ENCODE results near the gene IREB2. TPM values are rescaled to one million over a fixed set of nuclear protein-coding genes. Genes with fewer than 3 reads are reported as not detected.

The IREB2 gene
- total RNA-seq, 1 experiment from 2014 or later, result 89.5 TPM

GRCh38 chr15:78420220-78420619 is 17.8 kb upstream of the IREB2 start (continued):
- no peak for TF ChIP-seq AR (CRISPR knock-in tag; IDR thresholded peaks at IDR 0.05)
- TF ChIP-seq ETV6 (CRISPR knock-in tag; IDR thresholded peaks at IDR 0.05), result no peak
- TF ChIP-seq NFATC4 (CRISPR knock-in tag; IDR thresholded peaks at IDR 0.05), result no peak
- TF ChIP-seq FOXP1 (CRISPR knock-in tag; IDR thresholded peaks at IDR 0.05; ENCODE audit: borderline replicate concordance), result no peak
- no peak for TF ChIP-seq ZNF512 (CRISPR knock-in tag; IDR thresholded peaks at IDR 0.05; ENCODE audit: borderline replicate concordance)

- ATAC-seq (no peak), DNase-seq (ENCODE audit: low spot score) (no peak)
- Mint-ChIP-seq H3K9me3 (peaks cover 7% of the 10 kb centered on the region), H3K4me3 (no peak overlapping the region), H3K4me1 (peaks cover under 1% of the 10 kb centered on the region; the same call in 1 of the 2 replicates), H3K27me3 (ENCODE audit: low read depth) (peaks cover 8% of the 10 kb centered on the region; the same call in 1 of the 2 replicates), H3K27ac (no peak overlapping the region), H3K36me3 (peaks cover 4% of the 10 kb centered on the region; the same call in 1 of the 2 replicates)
- CTCF ChIA-PET, result interaction anchor here (1.3 to 2.8 kb wide), 3 partner anchors 8 to 112 kb away, joined by 3 to 34 read pairs (median 31); no protein-coding TSS in a partner anchor
- TF ChIP-seq TEAD4 (CRISPR knock-in tag; IDR thresholded peaks at IDR 0.05), result no peak
- no peak for TF ChIP-seq CTCF (IDR thresholded peaks at IDR 0.05)
- no peak for TF ChIP-seq TP53 (CRISPR knock-in tag; IDR thresholded peaks at IDR 0.05)
- TF ChIP-seq ZBTB43 (CRISPR knock-in tag; IDR thresholded peaks at IDR 0.05), result no peak
- no peak for TF ChIP-seq SMAD3 (CRISPR knock-in tag; IDR thresholded peaks at IDR 0.05; ENCODE audit: borderline replicate concordance)
- no peak for TF ChIP-seq ZNF138 (CRISPR knock-in tag; conservative IDR thresholded peaks at IDR 0.05)
- TF ChIP-seq ZNF263 (CRISPR knock-in tag; IDR thresholded peaks at IDR 0.05; ENCODE audit: low read depth), result no peak
- TF ChIP-seq ZNF121 (CRISPR knock-in tag; IDR thresholded peaks at IDR 0.05), result no peak
- TF ChIP-seq PRRX2 (CRISPR knock-in tag; IDR thresholded peaks at IDR 0.05), result no peak
- no peak for TF ChIP-seq ATF1 (CRISPR knock-in tag; IDR thresholded peaks at IDR 0.05)
- no peak for TF ChIP-seq SOX15 (CRISPR knock-in tag; IDR thresholded peaks at IDR 0.05)
- POLR2A ChIA-PET, result no interaction called here
These were observed 17.2 kb upstream of the IREB2 start for GRCh38 chr15:78420766-78421165.

- Mint-ChIP-seq H3K27me3 (ENCODE audit: low read depth) (peaks cover 4% of the 10 kb centered on the region; the same call in 1 of the 2 replicates), H3K9me3 (peaks cover 7% of the 10 kb centered on the region), H3K4me3 (no peak overlapping the region), H3K36me3 (peaks cover 4% of the 10 kb centered on the region; the same call in 1 of the 2 replicates), H3K4me1 (no peaks in the 10 kb centered on the region), H3K27ac (no peak overlapping the region)
- ATAC-seq (no peak), DNase-seq (ENCODE audit: low spot score) (no peak)
- ChIA-PET CTCF (interaction anchor here (1.3 to 2.8 kb wide), 5 partner anchors 9 to 118 kb away, joined by 3 to 34 read pairs (median 25); no protein-coding TSS in a partner anchor), POLR2A (interaction anchor here (0.5 to 0.6 kb wide), 2 partner anchors 17 to 34 kb away, joined by 3 to 5 read pairs; partner anchors contain the start of gene IREB2)
- TF ChIP-seq ZMAT4 (CRISPR knock-in tag; IDR thresholded peaks at IDR 0.05) (no peak), SOX15 (CRISPR knock-in tag; IDR thresholded peaks at IDR 0.05) (no peak), SMAD3 (CRISPR knock-in tag; IDR thresholded peaks at IDR 0.05; ENCODE audit: borderline replicate concordance) (no peak), AR (CRISPR knock-in tag; IDR thresholded peaks at IDR 0.05) (no peak), E2F5 (CRISPR knock-in tag; IDR thresholded peaks at IDR 0.05) (no peak)
These were observed 16.6 kb upstream of the IREB2 start for GRCh38 chr15:78421238-78421965.

All from WTC11 (cell line).